GM23248 (cell line): ENCODE data around the gene ZNF846.
"Not testable (repeated sequence)": the region's sequence is repeated elsewhere in the genome, so short reads cannot be mapped to it uniquely, and the experiment has no call there.

Experiments
- EZH2 ChIP-seq: fragments of 200-600 bp; sonication (generic); IDR thresholded peaks from 2 replicates; pipeline ENCODE4 v1.6.1; 2018; ENCODE audit warnings: antibody characterized with exemption, mild to moderate bottlenecking; ENCODE audit not compliant: insufficient read depth, poor library complexity, severe bottlenecking
- EZH2phosphoT487 ChIP-seq: fragments of 200-600 bp; sonication (generic); IDR thresholded peaks from 2 replicates; pipeline ENCODE4 v1.6.1; 2018; ENCODE audit warnings: antibody characterized with exemption, moderate library complexity, mild to moderate bottlenecking, low read depth; ENCODE audit not compliant: insufficient read depth

DNA sequence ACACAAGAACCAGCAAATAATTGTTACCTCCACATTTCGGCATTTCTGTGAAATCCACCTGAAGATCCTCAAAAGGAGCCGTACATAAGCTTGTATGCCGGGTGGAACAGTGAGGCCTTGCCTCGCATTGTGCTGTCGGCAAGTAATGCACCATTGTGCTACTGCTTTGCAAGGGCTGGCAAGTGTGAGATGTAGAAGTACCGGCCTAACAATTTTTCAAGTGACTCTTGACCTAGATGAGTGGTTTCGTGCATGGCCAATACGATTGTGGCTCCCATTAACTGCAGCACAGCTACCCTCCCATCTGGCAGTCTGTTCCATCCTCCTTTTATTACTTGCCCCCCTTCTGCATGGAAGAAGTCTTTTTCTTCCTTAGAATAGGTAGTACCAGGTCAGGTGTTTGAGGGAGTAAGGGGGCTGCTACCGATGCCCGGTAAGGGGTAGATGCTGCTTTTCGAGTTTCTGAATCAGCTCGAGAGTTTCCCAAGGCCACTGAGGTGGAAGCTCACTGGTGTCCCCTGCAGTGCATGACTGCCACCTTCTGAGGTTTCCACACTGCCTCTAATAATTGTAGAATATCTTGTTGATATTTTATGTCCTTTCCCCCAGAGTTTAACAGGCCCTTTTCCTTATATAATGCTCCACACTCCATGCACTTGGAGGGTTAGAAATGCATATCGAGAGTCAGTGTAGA is 42.9 kb downstream of the ZNF846 start:
- TF ChIP-seq EZH2phosphoT487, EZH2: not testable (repeated sequence)
